GM23338 (cell line): ENCODE results near the gene LRP1B. TPM values are rescaled to one million over a fixed set of nuclear protein-coding genes. Genes with fewer than 3 reads are reported as not detected.
A peak's percentile ranks its signal among the peaks of the same experiment; 100 is the strongest.

Source experiments
- ATAC-seq: fragments of 200-7000 bp; cut with Tn5 transposase; 3 replicates; pipeline ENCODE4 v1.9.1; 2020
- DNase-seq: peaks from one replicate; pipeline ENCODE4 v3.0.0-alpha.2; 2015; ENCODE audit warnings: low spot score
- H2AFZ ChIP-seq: fragments of 200-600 bp; sonication (generic); 2 replicates; pipeline ENCODE4 v1.8.0; 2016; ENCODE audit warnings: antibody characterized with exemption, mild to moderate bottlenecking, moderate library complexity
- H3F3A ChIP-seq: fragments of 200-600 bp; sonication (generic); replicated peaks from 2 replicates; pipeline ENCODE4 v1.8.0; 2017; ENCODE audit warnings: antibody characterized with exemption, mixed run types, low read depth
- H3K27ac ChIP-seq: fragments of 200-600 bp; sonication (generic); 2 replicates; pipeline ENCODE4 v1.6.1; 2016; ENCODE audit warnings: low read depth
- H3K27me3 ChIP-seq: fragments of 200-600 bp; sonication (generic); 2 replicates; pipeline ENCODE4 v1.8.0; 2016; ENCODE audit warnings: mild to moderate bottlenecking, mixed run types, moderate library complexity; ENCODE audit not compliant: insufficient read depth
- H3K36me3 ChIP-seq: fragments of 200-600 bp; sonication (generic); 2 replicates; pipeline ENCODE4 v1.8.0; 2016; ENCODE audit warnings: mild to moderate bottlenecking; ENCODE audit not compliant: insufficient read depth
- H3K4me1 ChIP-seq: fragments of 200-600 bp; sonication (generic); 2 replicates; pipeline ENCODE4 v1.8.0; 2016; ENCODE audit warnings: mild to moderate bottlenecking, moderate library complexity; ENCODE audit not compliant: insufficient read depth
- H3K4me2 ChIP-seq: fragments of 200-600 bp; sonication (generic); 2 replicates; pipeline ENCODE4 v1.7.1; 2017; ENCODE audit warnings: mixed run types
- H3K4me3 ChIP-seq: fragments of 200-600 bp; sonication (generic); 2 replicates; pipeline ENCODE4 v1.6.1; 2016; ENCODE audit warnings: mixed run types
- H3K79me2 ChIP-seq: fragments of 200-600 bp; sonication (generic); replicated peaks from 2 replicates; pipeline ENCODE4 v1.8.0; 2017; ENCODE audit warnings: mild to moderate bottlenecking; ENCODE audit not compliant: insufficient read depth
- H3K9me2 ChIP-seq: fragments of 200-600 bp; sonication (generic); 2 replicates; pipeline ENCODE4 v1.8.0; 2017; ENCODE audit not compliant: insufficient read depth
- H4K20me1 ChIP-seq: fragments of 200-600 bp; sonication (generic); replicated peaks from 2 replicates; pipeline ENCODE4 v1.8.0; 2017; ENCODE audit warnings: mild to moderate bottlenecking; ENCODE audit not compliant: insufficient read depth
- H3K27ac Mint-ChIP-seq: 2 replicates; pipeline ENCODE4 v1.8.0; 2020; ENCODE audit warnings: inconsistent platforms, mild to moderate bottlenecking, moderate library complexity, mixed read lengths
- H3K27me3 Mint-ChIP-seq: 3 replicates; pipeline ENCODE4 v1.8.0; 2022; ENCODE audit warnings: low read depth, mild to moderate bottlenecking, moderate library complexity, mixed read lengths, inconsistent platforms; ENCODE audit not compliant: insufficient read depth, poor library complexity
- H3K36me3 Mint-ChIP-seq: 3 replicates; pipeline ENCODE4 v1.8.0; 2021; ENCODE audit warnings: low read depth, mild to moderate bottlenecking, inconsistent platforms, moderate library complexity, mixed read lengths
- H3K4me1 Mint-ChIP-seq: 3 replicates; pipeline ENCODE4 v1.8.0; 2020; ENCODE audit warnings: mild to moderate bottlenecking, inconsistent platforms, mixed read lengths
- H3K4me3 Mint-ChIP-seq: 3 replicates; pipeline ENCODE4 v1.8.0; 2021; ENCODE audit warnings: moderate library complexity, mild to moderate bottlenecking, inconsistent platforms, mixed read lengths
- H3K9me3 Mint-ChIP-seq: 3 replicates; pipeline ENCODE4 v1.8.0; 2020; ENCODE audit warnings: moderate library complexity, mild to moderate bottlenecking, inconsistent platforms, mixed read lengths
- CREB1 ChIP-seq: fragments of 250-450 bp; sonication (Bioruptor Pico); IDR thresholded peaks from 2 replicates; pipeline ENCODE4 v1.5.0; 2020; ENCODE audit warnings: low read depth, mild to moderate bottlenecking, moderate library complexity
- EZH2 ChIP-seq: fragments of 200-600 bp; sonication (generic); IDR thresholded peaks from one replicate; pipeline ENCODE4 v1.8.0; 2017; ENCODE audit warnings: antibody characterized with exemption, mild to moderate bottlenecking, low read depth; ENCODE audit not compliant: unreplicated experiment
- EZH2phosphoT487 ChIP-seq: fragments of 200-600 bp; sonication (generic); IDR thresholded peaks from one replicate; pipeline ENCODE4 v1.8.1; 2018; ENCODE audit warnings: antibody characterized with exemption; ENCODE audit not compliant: unreplicated experiment
- JUNB ChIP-seq: IDR thresholded peaks from one replicate; pipeline ENCODE4 v1.6.1; 2016; ENCODE audit warnings: antibody characterized with exemption; ENCODE audit not compliant: unreplicated experiment
- NANOG ChIP-seq: IDR thresholded peaks from 2 replicates; pipeline ENCODE4 v1.6.1; 2016; ENCODE audit warnings: antibody characterized with exemption, borderline replicate concordance
- POLR2AphosphoS5 ChIP-seq: IDR thresholded peaks from 2 replicates; pipeline ENCODE4 v1.6.1; 2016; ENCODE audit warnings: antibody characterized with exemption, low read depth
- STAT1 ChIP-seq: IDR thresholded peaks from one replicate; pipeline ENCODE4 v1.6.1; 2016; ENCODE audit warnings: antibody characterized with exemption; ENCODE audit not compliant: unreplicated experiment
- ZNF114 ChIP-seq: fragments of 250-450 bp; sonication (Bioruptor Pico); IDR thresholded peaks from 2 replicates; pipeline ENCODE4 v1.5.0; 2020; ENCODE audit warnings: mild to moderate bottlenecking, moderate library complexity
- ZNF331 ChIP-seq: fragments of 250-450 bp; sonication (Bioruptor Pico); IDR thresholded peaks from 2 replicates; pipeline ENCODE4 v1.5.0; 2020; ENCODE audit warnings: low read depth, mild to moderate bottlenecking, moderate library complexity
- polyA plus RNA-seq: library from polyadenylated mRNA; unstranded; fragments of >200 nt; fragmentation: Nextera tagmentation; extraction: Ambion mirVana; gene quantifications from 2 replicates; pipeline ENCODE4 v1.2.1, GENCODE V29; 2016
- total RNA-seq: library from RNA; depleted of rRNA; stranded (reverse); fragments of >200 nt; shearing (Covaris generic); gene quantifications from 2 replicates; pipeline ENCODE4 v1.2.3, GENCODE V29; 2014
- TF ChIP-seq, protein P1 (sequence below): IDR thresholded peaks from one replicate; pipeline ENCODE4 v1.6.1; 2018; ENCODE audit warnings: antibody characterized with exemption; ENCODE audit not compliant: unreplicated experiment
- TF ChIP-seq, protein P2 (sequence below), 2 experiments: fragments of 200-600 bp in 1 of 2; sonication (generic) in 1 of 2; conservative IDR thresholded peaks; 2 replicates each; pipeline versions ENCODE4 v1.5.1 to v1.6.1; 2016 to 2017; ENCODE audit warnings: antibody characterized with exemption in 2 of 2, low read depth in 2 of 2, mild to moderate bottlenecking in 2 of 2, moderate library complexity in 1 of 2
- TF ChIP-seq, protein P3 (sequence below): fragments of 250-450 bp; sonication (Bioruptor Pico); IDR thresholded peaks from 2 replicates; pipeline ENCODE4 v1.5.0; 2020; ENCODE audit warnings: mild to moderate bottlenecking, moderate library complexity
- TF ChIP-seq, protein P4 (sequence below): IDR thresholded peaks from 2 replicates; pipeline ENCODE4 v1.6.1; 2016; ENCODE audit warnings: antibody characterized with exemption

Gene LRP1B
- total and polyA plus RNA-seq, 2 experiments from 2014 or later, result 0.15 to 0.97 TPM

DNA sequence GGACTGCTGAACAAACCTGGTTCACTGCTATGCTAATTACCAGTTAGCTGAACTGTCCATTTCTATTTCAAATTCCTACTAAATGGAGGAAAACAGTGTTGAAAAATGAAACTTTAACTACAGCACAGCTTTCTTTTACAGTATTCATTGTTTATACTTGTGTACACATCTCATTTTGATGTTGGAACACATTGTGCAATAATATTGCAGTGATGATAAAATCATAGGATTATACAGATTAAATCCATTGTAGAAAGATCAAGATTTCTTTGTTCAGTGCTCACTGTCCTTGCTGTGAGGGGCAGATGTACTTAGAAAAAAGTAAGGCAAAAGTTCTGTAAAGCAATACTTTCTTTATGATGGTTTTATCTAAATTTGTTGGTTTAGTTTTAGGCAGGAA lies 1055.1 kb downstream of the LRP1B start (continued):
- no peak for TF ChIP-seq CREB1 (CRISPR knock-in tag)

DNA sequence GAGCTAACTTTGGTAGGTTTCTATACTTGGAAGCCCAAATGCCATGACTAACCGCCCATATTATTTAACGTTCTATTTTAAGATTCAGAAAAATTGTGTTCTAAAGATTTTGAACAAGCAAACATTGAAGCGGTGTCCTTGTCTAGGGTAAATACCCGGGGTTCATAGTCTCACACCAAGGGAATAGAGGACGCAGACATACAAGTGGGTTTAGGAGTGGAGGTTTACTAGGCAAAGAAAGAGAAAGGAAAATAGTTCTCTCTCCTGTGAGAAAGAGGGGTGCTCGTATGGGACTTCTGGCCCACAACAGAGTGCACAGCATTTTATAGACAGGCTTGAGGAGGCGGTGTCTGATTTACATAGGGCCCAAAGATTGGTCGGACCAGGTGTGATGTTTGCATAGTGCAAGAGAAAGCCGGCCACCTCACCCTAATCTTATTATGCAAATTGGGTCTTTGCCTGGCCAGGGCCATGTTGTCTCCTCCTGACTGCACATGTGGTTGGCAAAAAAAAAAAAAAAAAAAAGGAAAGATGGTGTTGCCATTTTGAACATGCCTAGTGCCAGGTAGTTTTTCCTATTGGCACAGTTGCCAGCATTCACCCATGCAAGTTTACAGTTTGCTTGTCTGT lies 1062.6 kb downstream of the LRP1B start:
- H3K4me1 Mint-ChIP-seq, result peaks cover 11% of the 10 kb centered on the region
- Histone ChIP-seq H3K36me3 (no peaks in the 10 kb centered on the region), H3K4me2 (no peak overlapping the region), H3K79me2 (no peaks in the 10 kb centered on the region), H4K20me1 (no peaks in the 10 kb centered on the region), H2AFZ (peak overlapping the region; percentile 69; the same call in 1 of the 2 replicates), H3F3A (no peaks in the 10 kb centered on the region), H3K9me2 (0 out of 2 replicates have a peak, but pooled peaks cover 7% of the 10 kb centered on the region), H3K27ac (no peak overlapping the region), H3K4me3 (no peak overlapping the region), H3K27me3 (no peaks in the 10 kb centered on the region), H3K4me1 (peaks cover 7% of the 10 kb centered on the region)
- H3K36me3 Mint-ChIP-seq, result no peaks in the 10 kb centered on the region
- no peaks in the 10 kb centered on the region for H3K27me3 Mint-ChIP-seq
- H3K4me3 Mint-ChIP-seq, result no peak overlapping the region
- TF ChIP-seq POLR2AphosphoS5 (no peak), EZH2 (no peak), ZNF114 (no peak), EZH2phosphoT487 (no peak), JUNB (no peak), NANOG (no peak), STAT1 (no peak), ZNF331 (CRISPR knock-in tag) (no peak), CREB1 (CRISPR knock-in tag) (no peak)
- TF ChIP-seq, protein P1, sequence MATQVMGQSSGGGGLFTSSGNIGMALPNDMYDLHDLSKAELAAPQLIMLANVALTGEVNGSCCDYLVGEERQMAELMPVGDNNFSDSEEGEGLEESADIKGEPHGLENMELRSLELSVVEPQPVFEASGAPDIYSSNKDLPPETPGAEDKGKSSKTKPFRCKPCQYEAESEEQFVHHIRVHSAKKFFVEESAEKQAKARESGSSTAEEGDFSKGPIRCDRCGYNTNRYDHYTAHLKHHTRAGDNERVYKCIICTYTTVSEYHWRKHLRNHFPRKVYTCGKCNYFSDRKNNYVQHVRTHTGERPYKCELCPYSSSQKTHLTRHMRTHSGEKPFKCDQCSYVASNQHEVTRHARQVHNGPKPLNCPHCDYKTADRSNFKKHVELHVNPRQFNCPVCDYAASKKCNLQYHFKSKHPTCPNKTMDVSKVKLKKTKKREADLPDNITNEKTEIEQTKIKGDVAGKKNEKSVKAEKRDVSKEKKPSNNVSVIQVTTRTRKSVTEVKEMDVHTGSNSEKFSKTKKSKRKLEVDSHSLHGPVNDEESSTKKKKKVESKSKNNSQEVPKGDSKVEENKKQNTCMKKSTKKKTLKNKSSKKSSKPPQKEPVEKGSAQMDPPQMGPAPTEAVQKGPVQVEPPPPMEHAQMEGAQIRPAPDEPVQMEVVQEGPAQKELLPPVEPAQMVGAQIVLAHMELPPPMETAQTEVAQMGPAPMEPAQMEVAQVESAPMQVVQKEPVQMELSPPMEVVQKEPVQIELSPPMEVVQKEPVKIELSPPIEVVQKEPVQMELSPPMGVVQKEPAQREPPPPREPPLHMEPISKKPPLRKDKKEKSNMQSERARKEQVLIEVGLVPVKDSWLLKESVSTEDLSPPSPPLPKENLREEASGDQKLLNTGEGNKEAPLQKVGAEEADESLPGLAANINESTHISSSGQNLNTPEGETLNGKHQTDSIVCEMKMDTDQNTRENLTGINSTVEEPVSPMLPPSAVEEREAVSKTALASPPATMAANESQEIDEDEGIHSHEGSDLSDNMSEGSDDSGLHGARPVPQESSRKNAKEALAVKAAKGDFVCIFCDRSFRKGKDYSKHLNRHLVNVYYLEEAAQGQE, result no peak
- TF ChIP-seq, protein P2, sequence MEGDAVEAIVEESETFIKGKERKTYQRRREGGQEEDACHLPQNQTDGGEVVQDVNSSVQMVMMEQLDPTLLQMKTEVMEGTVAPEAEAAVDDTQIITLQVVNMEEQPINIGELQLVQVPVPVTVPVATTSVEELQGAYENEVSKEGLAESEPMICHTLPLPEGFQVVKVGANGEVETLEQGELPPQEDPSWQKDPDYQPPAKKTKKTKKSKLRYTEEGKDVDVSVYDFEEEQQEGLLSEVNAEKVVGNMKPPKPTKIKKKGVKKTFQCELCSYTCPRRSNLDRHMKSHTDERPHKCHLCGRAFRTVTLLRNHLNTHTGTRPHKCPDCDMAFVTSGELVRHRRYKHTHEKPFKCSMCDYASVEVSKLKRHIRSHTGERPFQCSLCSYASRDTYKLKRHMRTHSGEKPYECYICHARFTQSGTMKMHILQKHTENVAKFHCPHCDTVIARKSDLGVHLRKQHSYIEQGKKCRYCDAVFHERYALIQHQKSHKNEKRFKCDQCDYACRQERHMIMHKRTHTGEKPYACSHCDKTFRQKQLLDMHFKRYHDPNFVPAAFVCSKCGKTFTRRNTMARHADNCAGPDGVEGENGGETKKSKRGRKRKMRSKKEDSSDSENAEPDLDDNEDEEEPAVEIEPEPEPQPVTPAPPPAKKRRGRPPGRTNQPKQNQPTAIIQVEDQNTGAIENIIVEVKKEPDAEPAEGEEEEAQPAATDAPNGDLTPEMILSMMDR (conservative IDR thresholded peaks at IDR 0.05; ENCODE audit: low read depth in 2 of 2), result no peak
- TF ChIP-seq, protein P3, sequence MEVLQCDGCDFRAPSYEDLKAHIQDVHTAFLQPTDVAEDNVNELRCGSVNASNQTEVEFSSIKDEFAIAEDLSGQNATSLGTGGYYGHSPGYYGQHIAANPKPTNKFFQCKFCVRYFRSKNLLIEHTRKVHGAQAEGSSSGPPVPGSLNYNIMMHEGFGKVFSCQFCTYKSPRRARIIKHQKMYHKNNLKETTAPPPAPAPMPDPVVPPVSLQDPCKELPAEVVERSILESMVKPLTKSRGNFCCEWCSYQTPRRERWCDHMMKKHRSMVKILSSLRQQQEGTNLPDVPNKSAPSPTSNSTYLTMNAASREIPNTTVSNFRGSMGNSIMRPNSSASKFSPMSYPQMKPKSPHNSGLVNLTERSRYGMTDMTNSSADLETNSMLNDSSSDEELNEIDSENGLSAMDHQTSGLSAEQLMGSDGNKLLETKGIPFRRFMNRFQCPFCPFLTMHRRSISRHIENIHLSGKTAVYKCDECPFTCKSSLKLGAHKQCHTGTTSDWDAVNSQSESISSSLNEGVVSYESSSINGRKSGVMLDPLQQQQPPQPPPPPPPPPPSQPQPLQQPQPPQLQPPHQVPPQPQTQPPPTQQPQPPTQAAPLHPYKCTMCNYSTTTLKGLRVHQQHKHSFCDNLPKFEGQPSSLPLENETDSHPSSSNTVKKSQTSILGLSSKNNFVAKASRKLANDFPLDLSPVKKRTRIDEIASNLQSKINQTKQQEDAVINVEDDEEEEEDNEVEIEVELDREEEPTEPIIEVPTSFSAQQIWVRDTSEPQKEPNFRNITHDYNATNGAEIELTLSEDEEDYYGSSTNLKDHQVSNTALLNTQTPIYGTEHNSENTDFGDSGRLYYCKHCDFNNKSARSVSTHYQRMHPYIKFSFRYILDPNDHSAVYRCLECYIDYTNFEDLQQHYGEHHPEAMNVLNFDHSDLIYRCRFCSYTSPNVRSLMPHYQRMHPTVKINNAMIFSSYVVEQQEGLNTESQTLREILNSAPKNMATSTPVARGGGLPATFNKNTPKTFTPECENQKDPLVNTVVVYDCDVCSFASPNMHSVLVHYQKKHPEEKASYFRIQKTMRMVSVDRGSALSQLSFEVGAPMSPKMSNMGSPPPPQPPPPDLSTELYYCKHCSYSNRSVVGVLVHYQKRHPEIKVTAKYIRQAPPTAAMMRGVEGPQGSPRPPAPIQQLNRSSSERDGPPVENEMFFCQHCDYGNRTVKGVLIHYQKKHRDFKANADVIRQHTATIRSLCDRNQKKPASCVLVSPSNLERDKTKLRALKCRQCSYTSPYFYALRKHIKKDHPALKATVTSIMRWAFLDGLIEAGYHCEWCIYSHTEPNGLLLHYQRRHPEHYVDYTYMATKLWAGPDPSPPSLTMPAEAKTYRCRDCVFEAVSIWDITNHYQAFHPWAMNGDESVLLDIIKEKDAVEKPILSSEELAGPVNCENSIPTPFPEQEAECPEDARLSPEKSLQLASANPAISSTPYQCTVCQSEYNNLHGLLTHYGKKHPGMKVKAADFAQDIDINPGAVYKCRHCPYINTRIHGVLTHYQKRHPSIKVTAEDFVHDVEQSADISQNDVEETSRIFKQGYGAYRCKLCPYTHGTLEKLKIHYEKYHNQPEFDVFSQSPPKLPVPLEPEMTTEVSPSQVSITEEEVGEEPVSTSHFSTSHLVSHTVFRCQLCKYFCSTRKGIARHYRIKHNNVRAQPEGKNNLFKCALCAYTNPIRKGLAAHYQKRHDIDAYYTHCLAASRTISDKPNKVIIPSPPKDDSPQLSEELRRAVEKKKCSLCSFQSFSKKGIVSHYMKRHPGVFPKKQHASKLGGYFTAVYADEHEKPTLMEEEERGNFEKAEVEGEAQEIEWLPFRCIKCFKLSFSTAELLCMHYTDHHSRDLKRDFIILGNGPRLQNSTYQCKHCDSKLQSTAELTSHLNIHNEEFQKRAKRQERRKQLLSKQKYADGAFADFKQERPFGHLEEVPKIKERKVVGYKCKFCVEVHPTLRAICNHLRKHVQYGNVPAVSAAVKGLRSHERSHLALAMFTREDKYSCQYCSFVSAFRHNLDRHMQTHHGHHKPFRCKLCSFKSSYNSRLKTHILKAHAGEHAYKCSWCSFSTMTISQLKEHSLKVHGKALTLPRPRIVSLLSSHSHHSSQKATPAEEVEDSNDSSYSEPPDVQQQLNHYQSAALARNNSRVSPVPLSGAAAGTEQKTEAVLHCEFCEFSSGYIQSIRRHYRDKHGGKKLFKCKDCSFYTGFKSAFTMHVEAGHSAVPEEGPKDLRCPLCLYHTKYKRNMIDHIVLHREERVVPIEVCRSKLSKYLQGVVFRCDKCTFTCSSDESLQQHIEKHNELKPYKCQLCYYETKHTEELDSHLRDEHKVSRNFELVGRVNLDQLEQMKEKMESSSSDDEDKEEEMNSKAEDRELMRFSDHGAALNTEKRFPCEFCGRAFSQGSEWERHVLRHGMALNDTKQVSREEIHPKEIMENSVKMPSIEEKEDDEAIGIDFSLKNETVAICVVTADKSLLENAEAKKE, result no peak
- TF ChIP-seq, protein P4, sequence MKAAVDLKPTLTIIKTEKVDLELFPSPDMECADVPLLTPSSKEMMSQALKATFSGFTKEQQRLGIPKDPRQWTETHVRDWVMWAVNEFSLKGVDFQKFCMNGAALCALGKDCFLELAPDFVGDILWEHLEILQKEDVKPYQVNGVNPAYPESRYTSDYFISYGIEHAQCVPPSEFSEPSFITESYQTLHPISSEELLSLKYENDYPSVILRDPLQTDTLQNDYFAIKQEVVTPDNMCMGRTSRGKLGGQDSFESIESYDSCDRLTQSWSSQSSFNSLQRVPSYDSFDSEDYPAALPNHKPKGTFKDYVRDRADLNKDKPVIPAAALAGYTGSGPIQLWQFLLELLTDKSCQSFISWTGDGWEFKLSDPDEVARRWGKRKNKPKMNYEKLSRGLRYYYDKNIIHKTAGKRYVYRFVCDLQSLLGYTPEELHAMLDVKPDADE, result no peak
- peak overlapping the region; percentile 20; the same call in 1 of the 2 replicates for H3K27ac Mint-ChIP-seq
- DNase-seq, result no peak
- no peak for ATAC-seq
- H3K9me3 Mint-ChIP-seq, result no peaks in the 10 kb centered on the region
